ENCODE measurements around the gene ARHGEF26.
A peak's percentile ranks its signal among the peaks of the same experiment; 100 is the strongest.

The ARHGEF26 gene

GRCh38 chr3:154151969-154152368 is 30.8 kb downstream of the ARHGEF26 start:
- no peak overlapping the region for H3K27ac Mint-ChIP-seq
- peaks cover 7% of the 10 kb centered on the region for H3K36me3 Mint-ChIP-seq (ENCODE audit: low read depth)
- H3K4me1 Mint-ChIP-seq = no peaks in the 10 kb centered on the region
- H3K4me3 Mint-ChIP-seq = no peak overlapping the region
- no peak for TF ChIP-seq CTCF (IDR thresholded peaks at IDR 0.05; ENCODE audit: unreplicated experiment in 3 of 3)
- H3K27me3 Mint-ChIP-seq (ENCODE audit: low read depth) = peaks cover 4% of the 10 kb centered on the region
- H3K9me3 Mint-ChIP-seq = no peaks in the 10 kb centered on the region

GRCh38 chr3:154152741-154153140 is 31.6 kb downstream of the ARHGEF26 start:
- no peak for TF ChIP-seq CTCF (IDR thresholded peaks at IDR 0.05; ENCODE audit: unreplicated experiment in 3 of 3)
- peaks cover 7% of the 10 kb centered on the region for H3K36me3 Mint-ChIP-seq (ENCODE audit: low read depth)
- H3K27me3 Mint-ChIP-seq (ENCODE audit: low read depth) = peaks cover 2% of the 10 kb centered on the region
- no peaks in the 10 kb centered on the region for H3K9me3 Mint-ChIP-seq
- H3K27ac Mint-ChIP-seq = no peak overlapping the region
- no peak overlapping the region for H3K4me3 Mint-ChIP-seq
- H3K4me1 Mint-ChIP-seq = no peaks in the 10 kb centered on the region

- H3K4me3 Mint-ChIP-seq = no peak overlapping the region
- H3K9me3 Mint-ChIP-seq = no peaks in the 10 kb centered on the region
- TF ChIP-seq CTCF (IDR thresholded peaks at IDR 0.05; ENCODE audit: unreplicated experiment in 3 of 3) = no peak
- no peaks in the 10 kb centered on the region for H3K27me3 Mint-ChIP-seq (ENCODE audit: low read depth)
- peaks cover 3% of the 10 kb centered on the region for H3K36me3 Mint-ChIP-seq (ENCODE audit: low read depth)
- no peaks in the 10 kb centered on the region for H3K4me1 Mint-ChIP-seq
- no peak overlapping the region for H3K27ac Mint-ChIP-seq
These were observed 35.3 kb downstream of the ARHGEF26 start for GRCh38 chr3:154156530-154156929.

GRCh38 chr3:154161806-154162205 is 40.6 kb downstream of the ARHGEF26 start:
- Mint-ChIP-seq H3K4me3 (no peak overlapping the region), H3K36me3 (ENCODE audit: low read depth) (no peaks in the 10 kb centered on the region), H3K27ac (peak overlapping the region in 1 of 3 experiments; percentile 32), H3K27me3 (ENCODE audit: low read depth) (no peaks in the 10 kb centered on the region), H3K9me3 (no peaks in the 10 kb centered on the region), H3K4me1 (peaks cover 9% of the 10 kb centered on the region)
- no peak for TF ChIP-seq CTCF (IDR thresholded peaks at IDR 0.05; ENCODE audit: unreplicated experiment in 3 of 3)

GRCh38 chr3:154164387-154164786 is 43.2 kb downstream of the ARHGEF26 start:
- no peaks in the 10 kb centered on the region for H3K36me3 Mint-ChIP-seq (ENCODE audit: low read depth)
- H3K27ac Mint-ChIP-seq = no peak overlapping the region
- no peaks in the 10 kb centered on the region for H3K9me3 Mint-ChIP-seq
- H3K4me1 Mint-ChIP-seq = peaks cover 9% of the 10 kb centered on the region
- H3K27me3 Mint-ChIP-seq (ENCODE audit: low read depth) = no peaks in the 10 kb centered on the region
- H3K4me3 Mint-ChIP-seq = no peak overlapping the region
- TF ChIP-seq CTCF (IDR thresholded peaks at IDR 0.05; ENCODE audit: unreplicated experiment in 3 of 3) = no peak

GRCh38 chr3:154168998-154169795 is 48.0 kb downstream of the ARHGEF26 start:
- Mint-ChIP-seq H3K4me1 (no peaks in the 10 kb centered on the region), H3K27me3 (ENCODE audit: low read depth) (no peaks in the 10 kb centered on the region), H3K36me3 (ENCODE audit: low read depth) (no peaks in the 10 kb centered on the region), H3K27ac (peak overlapping the region in 2 of 3 experiments; percentile 2 to 52), H3K9me3 (no peaks in the 10 kb centered on the region), H3K4me3 (no peak overlapping the region)
- TF ChIP-seq CTCF (IDR thresholded peaks at IDR 0.05; ENCODE audit: unreplicated experiment in 3 of 3) = no peak
